Thoracic aorta endothelial cell (primary cell): ENCODE measurements around the gene TCAP. TPM values are rescaled to one million over a fixed set of nuclear protein-coding genes. Genes with fewer than 3 reads are reported as not detected.

ENCODE experiments used
- total RNA-seq: library from RNA; depleted of rRNA; stranded (reverse); fragments of >200 nt; gene quantifications from 2 replicates; pipeline ENCODE4 v1.2.3, GENCODE V29; 2012

The TCAP gene
- 0.13 and 0.36 TPM in 2 replicates for total RNA-seq

DNA sequence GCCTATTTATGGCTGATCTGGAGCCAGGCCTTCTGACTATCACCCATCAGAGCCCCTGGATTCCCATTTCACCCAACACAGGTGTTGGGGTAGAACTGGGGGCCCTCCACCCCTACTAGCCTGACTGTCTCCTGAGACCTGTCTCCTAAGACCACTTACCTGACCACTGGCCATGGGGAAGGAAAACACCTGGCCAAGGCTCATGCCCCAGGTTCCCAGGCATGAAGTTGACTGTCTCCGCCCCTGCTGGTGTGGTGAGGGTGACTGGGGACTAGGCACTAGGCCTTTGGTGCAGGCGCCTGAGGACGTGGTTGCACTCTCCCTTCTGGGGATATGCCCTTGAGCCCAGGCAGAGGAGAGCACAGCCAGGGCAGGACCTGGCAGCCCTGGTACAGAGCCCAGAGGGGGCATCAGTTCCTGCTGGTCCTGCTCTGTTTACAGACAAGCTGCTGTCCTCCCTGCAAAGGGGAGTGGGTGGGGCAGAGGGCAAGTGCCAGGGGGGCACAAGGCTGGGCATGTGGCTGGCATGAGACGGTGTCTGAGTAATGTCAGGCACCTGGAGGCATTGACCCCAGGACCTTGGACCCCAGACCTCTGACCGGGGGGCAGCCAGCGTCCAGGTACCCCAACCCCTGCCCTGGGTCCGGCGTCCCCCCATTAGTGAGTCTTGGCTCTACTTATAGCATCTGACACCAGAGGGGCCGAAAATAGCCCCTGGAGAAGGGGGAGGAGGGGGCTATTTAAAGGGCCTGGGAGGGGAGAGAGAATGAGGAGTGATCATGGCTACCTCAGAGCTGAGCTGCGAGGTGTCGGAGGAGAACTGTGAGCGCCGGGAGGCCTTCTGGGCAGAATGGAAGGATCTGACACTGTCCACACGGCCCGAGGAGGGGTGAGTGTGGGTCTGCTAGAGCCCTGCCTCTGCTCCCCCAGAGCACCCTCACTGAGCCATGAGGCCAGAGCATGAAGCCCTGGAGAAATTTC, at the start of gene TCAP:
TCAP (plus strand) TSS at position 769 of the 981 bp plus-strand sequence; CDS start at position 780, 11 bp downstream.

GRCh38 chr17:39626171-39627046, 38.7 kb upstream of the TCAP start, which contains the start of gene PPP1R1B:
PPP1R1B (plus strand) TSS chr17:39626952; CDS start chr17:39627393, 441 bp downstream.

GRCh38 chr17:39636927-39637736, 28.0 kb upstream of the TCAP start, which contains the start of gene STARD3:
STARD3 (plus strand) TSS chr17:39637144; CDS start chr17:39653532, 16,388 bp downstream.

GRCh38 chr17:39667945-39668924, 3.1 kb downstream of the TCAP start, which contains the start of gene PNMT:
PNMT (plus strand) TSS chr17:39668453; CDS start chr17:39668476, 23 bp downstream.

GRCh38 chr17:39687546-39688474, 22.7 kb downstream of the TCAP start, which contains the start of gene PGAP3:
PGAP3 (minus strand) TSS chr17:39688057; CDS start chr17:39688014, 43 bp downstream.

GRCh38 chr17:39699818-39700147, 34.6 kb downstream of the TCAP start, which contains the start of gene ERBB2:
ERBB2 (plus strand) TSS chr17:39700064; CDS start chr17:39700239, 175 bp downstream.

Other genes with a start within 250 kb of the TCAP start
- 38.2 and 45.9 TPM in 2 replicates for gene MED1, start 214.1 kb upstream of the TCAP start, total RNA-seq
- gene CDK12, start 203.9 kb upstream of the TCAP start, total RNA-seq = 49.2 and 53.6 TPM in 2 replicates
- gene NEUROD2, start 57.4 kb upstream of the TCAP start, total RNA-seq = not detected in 2 replicates
- not detected in 2 replicates for gene PPP1R1B, start 38.4 kb upstream of the TCAP start, total RNA-seq
- 21.8 and 22.6 TPM in 2 replicates for gene STARD3, start 28.2 kb upstream of the TCAP start, total RNA-seq
- not detected in 2 replicates for gene PNMT, start 3.1 kb downstream of the TCAP start, total RNA-seq
- 1.4 and 2.7 TPM in 2 replicates for gene PGAP3, start 22.7 kb downstream of the TCAP start, total RNA-seq
- 17.3 and 28.9 TPM in 2 replicates for gene ERBB2, start 34.7 kb downstream of the TCAP start, total RNA-seq
- gene MIEN1, start 65.2 kb downstream of the TCAP start, total RNA-seq = 25.5 and 26.9 TPM in 2 replicates
- 0.07 TPM in 1 of 2 replicates, not detected in the other for gene GRB7, start 72.6 kb downstream of the TCAP start, total RNA-seq
- not detected in 2 replicates for gene IKZF3, start 199.0 kb downstream of the TCAP start, total RNA-seq
- gene ZPBP2, start 202.9 kb downstream of the TCAP start, total RNA-seq = not detected in 2 replicates